HG02943 (cell line): ENCODE measurements around the gene OS9.
"Not testable (repeated sequence)": the region's sequence is repeated elsewhere in the genome, so short reads cannot be mapped to it uniquely, and the experiment has no call there.

Source experiments
- ATAC-seq: cut with Tn5 transposase; IDR thresholded peaks from one replicate; pipeline ENCODE4 v1.9.1; 2021; ENCODE audit warnings: mild to moderate bottlenecking, low read depth, moderate library complexity; ENCODE audit not compliant: unreplicated experiment

The OS9 gene

DNA sequence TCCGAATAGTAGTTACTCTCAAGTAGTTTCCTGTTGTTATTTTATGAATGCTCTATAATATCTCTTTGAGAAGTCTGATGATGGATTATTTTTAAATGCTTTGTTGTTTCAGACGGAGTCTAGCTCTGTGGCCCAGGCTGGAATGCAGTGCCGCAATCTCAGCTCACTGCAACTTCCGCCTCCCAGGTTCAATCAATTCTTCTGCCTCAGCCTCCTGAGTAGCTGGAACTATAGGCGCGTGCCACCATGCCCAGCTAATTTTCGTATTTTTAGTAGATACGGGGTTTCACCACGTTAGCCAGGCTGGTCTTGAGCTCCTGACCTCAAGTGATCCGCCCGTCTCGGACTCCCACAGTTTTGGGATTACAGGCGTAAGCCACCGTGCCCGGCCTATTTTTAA lies 1.4 kb upstream of the OS9 start:
- ATAC-seq, result no peak

GRCh38 chr12:57693317-57693658 lies 644 bp upstream of the OS9 start:
- ATAC-seq, result peak; percentile 1

DNA sequence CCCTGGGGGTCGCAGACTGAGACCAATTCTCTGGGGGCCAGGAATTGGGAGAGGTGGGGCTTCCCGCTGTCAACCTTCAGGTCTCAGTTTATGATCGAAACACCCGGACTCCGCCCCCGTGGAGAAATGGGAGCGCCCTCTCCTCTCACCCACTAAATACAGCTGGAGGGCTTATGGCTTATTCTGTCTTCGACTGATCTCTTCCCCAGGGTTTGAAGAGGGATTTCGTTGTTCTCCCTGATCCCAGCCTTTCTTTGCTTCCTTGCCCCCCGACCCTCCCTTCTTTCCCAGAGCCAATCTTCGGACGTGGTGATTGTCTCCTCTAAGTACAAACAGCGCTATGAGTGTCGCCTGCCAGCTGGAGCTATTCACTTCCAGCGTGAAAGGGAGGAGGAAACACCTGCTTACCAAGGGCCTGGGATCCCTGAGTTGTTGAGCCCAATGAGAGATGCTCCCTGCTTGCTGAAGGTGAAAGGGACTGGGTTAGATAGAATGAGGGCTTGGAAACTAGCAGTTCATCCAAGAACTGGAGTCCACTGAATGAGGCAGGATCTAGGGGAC lies 607 bp downstream of the OS9 start:
- no peak for ATAC-seq

DNA sequence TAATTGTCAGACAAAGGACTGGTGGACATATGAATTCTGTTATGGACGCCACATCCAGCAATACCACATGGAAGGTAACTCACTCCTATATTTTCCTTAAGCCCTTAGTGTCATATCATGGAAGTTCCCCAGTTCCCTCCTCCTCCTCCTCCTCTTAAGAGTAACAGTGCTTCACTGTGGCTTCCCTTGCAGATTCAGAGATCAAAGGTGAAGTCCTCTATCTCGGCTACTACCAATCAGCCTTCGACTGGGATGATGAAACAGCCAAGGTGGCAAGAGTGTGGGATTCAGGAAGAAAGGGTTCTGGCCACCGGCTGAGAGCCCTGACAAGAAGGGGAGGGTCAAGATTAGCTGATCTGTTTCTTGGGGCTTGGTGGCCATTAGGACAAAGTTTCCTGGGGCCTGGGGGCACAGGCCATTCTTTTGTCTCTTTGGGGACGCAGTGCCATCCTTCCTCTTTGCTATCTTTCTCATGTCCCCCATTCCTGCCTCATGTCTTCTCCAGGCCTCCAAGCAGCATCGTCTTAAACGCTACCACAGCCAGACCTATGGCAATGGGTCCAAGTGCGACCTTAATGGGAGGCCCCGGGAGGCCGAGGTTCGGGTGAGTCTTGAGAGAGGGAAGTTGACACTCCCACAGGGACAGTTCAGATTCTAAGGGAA lies 2.0 kb downstream of the OS9 start:
- no peak for ATAC-seq

DNA sequence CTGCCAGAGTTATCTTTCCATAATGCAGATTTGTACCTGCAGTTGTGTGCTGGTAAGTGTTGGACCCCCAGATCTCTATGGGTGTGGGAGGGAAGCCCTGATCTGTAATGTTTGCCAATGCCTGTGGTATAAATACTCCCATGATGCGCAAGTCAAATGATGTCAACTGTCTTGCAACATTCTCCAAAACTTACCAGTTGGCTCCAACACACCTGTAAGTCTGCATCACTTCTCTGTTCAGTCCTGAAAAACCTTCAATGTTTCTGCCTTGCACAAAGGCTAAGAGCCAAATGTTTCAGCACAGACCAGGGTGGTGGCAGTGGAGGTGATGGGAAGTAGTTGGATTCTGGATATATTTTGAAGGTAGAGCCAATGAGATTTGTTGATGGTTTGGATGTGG lies 3.1 kb downstream of the OS9 start:
- no peak for ATAC-seq

GRCh38 chr12:57698414-57698813 lies 4.5 kb downstream of the OS9 start:
- ATAC-seq, result no peak

DNA sequence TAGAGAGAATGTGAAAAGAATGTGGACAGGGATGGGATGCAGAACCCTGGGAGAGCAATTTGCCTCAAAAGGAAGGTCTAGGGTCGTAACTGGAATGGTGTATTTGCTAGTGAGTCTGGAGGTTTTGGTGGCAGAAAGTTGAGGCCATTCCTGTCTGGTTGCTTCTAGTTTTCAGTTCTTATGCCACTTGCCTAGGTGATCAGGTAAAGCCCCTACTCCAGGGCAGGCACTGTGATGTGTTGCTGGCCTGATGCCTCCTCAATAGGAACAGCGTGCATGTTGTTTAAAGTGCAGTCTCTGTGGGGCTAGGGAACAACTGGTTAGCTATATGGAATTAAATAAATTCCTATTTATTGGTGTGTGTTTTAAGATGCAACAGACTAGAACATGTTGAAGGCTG lies 6.4 kb downstream of the OS9 start:
- ATAC-seq, result no peak

DNA sequence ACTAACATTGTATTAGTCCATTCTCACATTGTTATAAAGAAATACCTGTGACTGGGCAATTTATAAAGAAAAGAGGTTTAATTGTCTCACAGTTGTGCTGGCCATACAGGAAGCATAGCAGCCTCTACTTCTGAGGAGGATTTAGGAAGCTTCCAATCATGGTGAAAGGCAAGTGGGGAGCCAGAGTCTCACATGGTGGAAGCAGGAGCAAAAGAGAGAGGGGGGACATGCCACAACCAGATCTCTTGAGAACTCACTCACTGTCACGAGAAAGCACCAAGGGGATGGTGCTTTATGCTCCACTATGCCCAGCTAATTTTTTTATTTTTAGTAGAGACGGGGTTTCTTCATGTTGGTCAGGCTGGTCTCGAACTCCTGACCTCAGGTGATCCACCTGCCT lies 13.3 kb downstream of the OS9 start:
- ATAC-seq, result no peak

DNA sequence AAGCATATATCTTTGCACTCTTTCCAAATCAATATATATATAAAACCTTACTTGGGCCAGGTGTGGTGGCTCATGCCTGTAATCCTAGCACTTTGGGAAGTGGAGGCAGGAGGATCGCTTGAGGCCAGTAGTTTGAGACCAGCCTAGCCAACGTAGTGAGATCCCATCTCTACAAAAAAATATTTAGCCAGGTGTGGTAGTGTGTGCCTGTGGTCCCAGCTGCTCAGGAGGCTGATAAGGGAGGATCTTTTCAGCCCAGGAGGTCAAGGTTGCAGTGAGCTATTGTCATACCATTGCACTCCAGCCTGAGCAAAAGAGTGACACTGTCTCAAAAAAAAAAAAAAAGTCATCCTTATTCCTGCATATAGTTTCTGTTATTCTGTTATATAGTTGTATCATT lies 14.4 kb downstream of the OS9 start:
- ATAC-seq, result no peak

GRCh38 chr12:57712701-57713100 lies 18.8 kb downstream of the OS9 start:
- ATAC-seq, result no peak

DNA sequence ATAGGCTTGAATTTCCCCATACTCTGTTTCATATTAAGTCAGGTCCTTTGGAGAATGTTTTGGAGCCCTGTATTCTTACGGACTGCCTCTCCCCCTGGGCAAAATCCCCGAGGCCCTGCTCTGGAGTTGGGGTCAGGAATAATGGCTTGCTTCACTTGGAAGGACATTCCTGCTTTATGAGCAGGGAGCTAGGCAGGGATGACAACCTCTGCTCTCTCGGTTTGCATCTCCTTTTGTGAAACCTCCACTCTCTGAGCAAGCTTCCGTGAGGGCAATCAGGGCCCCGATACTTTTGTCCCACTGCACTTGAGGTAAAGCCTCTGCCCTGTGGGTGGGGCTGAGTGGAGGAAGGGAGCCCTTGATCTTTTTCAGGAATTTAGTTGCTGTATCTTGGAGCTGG lies 19.3 kb downstream of the OS9 start:
- no peak for ATAC-seq

- not testable (repeated sequence) for ATAC-seq
These were observed 21.3 kb downstream of the OS9 start for GRCh38 chr12:57715036-57715748.

DNA sequence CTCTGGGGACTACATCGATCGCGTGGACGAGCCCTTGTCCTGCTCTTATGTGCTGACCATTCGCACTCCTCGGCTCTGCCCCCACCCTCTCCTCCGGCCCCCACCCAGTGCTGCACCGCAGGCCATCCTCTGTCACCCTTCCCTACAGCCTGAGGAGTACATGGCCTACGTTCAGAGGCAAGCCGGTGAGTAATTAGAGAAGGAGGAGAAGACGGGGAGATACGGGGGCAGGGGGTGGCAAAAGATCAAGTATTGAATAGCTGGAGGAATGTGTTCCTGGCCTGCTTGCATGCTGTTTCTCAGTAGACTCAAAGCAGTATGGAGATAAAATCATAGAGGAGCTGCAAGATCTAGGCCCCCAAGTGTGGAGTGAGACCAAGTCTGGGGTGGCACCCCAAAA lies 21.9 kb downstream of the OS9 start:
- no peak for ATAC-seq

DNA sequence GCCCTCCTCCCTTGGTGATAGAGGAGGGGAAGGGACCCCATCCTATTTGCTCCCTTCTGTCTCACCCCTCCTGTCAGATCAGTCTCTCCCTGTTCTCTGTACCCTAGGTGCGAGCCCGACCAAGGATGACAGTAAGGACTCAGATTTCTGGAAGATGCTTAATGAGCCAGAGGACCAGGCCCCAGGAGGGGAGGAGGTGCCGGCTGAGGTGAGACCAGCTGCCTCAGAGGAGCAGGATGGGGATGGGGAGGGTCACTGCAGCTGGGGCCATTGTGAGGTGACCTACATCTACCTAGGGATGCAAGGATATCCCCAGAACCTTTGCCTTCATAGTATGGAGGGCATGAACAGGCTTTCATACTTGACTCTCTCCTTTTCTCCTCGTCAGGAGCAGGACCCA lies 22.4 kb downstream of the OS9 start:
- no peak for ATAC-seq

GRCh38 chr12:57717131-57717530 lies 23.2 kb downstream of the OS9 start:
- no peak for ATAC-seq

GRCh38 chr12:57717846-57718640 lies 24.1 kb downstream of the OS9 start:
- ATAC-seq, result no peak

- no peak for ATAC-seq
These were observed 25.0 kb downstream of the OS9 start for GRCh38 chr12:57718641-57719528.

DNA sequence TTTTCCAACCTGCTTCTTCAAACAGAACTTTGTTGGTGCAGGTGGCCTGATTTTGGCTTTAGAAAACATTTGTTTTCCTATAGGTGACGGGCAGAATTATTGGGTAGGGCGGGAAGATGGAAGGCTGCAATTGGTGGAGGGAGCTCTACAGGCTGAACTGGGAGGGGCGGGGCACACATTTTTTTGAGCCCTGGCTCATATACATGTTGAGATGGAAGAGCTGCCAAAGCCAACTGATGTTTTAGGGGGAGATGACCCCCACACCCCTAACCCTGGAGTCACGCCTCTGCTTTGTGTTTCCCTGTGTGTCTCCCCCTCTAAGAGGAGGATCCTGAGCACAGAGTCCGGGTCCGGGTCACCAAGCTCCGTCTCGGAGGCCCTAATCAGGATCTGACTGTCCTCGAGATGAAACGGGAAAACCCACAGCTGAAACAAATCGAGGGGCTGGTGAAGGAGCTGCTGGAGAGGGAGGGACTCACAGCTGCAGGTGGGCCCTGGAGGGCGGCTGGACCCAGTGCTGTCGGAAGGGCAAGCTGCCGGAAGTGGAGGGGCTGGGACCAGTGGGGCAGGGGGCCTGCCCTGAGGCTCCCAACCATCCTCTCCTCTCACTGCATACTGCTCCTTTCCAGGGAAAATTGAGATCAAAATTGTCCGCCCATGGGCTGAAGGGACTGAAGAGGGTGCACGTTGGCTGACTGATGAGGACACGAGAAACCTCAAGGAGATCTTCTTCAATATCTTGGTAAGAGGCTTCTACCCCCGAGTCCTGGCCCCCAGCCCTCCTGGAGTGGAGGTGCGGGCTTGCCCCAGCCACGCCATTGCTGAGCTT lies 26.1 kb downstream of the OS9 start:
- ATAC-seq, result no peak
